Memory B cell (primary cell): Measurements from ENCODE around the gene THOP1.
A peak's percentile ranks its signal among the peaks of the same experiment; 100 is the strongest.
"Not testable (repeated sequence)": the region's sequence is repeated elsewhere in the genome, so short reads cannot be mapped to it uniquely, and the experiment has no call there.

Experiments
- ATAC-seq: fragments of 150-1000 bp; cut with Tn5 transposase; 2 replicates; pipeline ENCODE4 v1.10.0; 2021; ENCODE audit warnings: low read depth, mild to moderate bottlenecking, moderate library complexity
- DNase-seq, 2 donors: peaks; one replicate each; pipeline ENCODE4 v3.0.0; 2022; ENCODE audit warnings: low spot score in 2 of 2
- H3K27ac Mint-ChIP-seq: one replicate; pipeline ENCODE4 v1.8.0; 2022; ENCODE audit warnings: mild to moderate bottlenecking, moderate library complexity, mixed read lengths
- H3K27me3 Mint-ChIP-seq: one replicate; pipeline ENCODE4 v1.8.0; 2022; ENCODE audit warnings: mixed read lengths
- H3K36me3 Mint-ChIP-seq: one replicate; pipeline ENCODE4 v1.8.0; 2022; ENCODE audit warnings: mild to moderate bottlenecking, mixed read lengths
- H3K4me1 Mint-ChIP-seq: one replicate; pipeline ENCODE4 v1.8.0; 2022; ENCODE audit warnings: mixed read lengths
- H3K4me3 Mint-ChIP-seq: one replicate; pipeline ENCODE4 v1.8.0; 2022; ENCODE audit warnings: mild to moderate bottlenecking, moderate library complexity, mixed read lengths
- H3K9me3 Mint-ChIP-seq: one replicate; pipeline ENCODE4 v1.8.0; 2022; ENCODE audit warnings: mixed read lengths

The THOP1 gene

GRCh38 chr19:2782936-2783780 lies 2.1 kb upstream of the THOP1 start, which contains the start of gene SGTA:
TSS of gene SGTA (minus strand) at chr19:2783273. CDS start at chr19:2769068, 14,205 bp downstream.
- peak within 1 kb of the TSS; percentile 85 for H3K4me3 Mint-ChIP-seq
- peak within 1 kb of the TSS; percentile 88 for H3K27ac Mint-ChIP-seq
- peak; percentile 76 for ATAC-seq
- H3K36me3 Mint-ChIP-seq, result no peaks in the 10 kb centered on the region
- no peaks in the 10 kb centered on the region for H3K27me3 Mint-ChIP-seq
- DNase-seq, result peak; percentile 93 to 95
- no peaks in the 10 kb centered on the region for H3K9me3 Mint-ChIP-seq
- H3K4me1 Mint-ChIP-seq, result peaks cover 32% of the 10 kb centered on the region

GRCh38 chr19:2783781-2784145 lies 1.5 kb upstream of the THOP1 start:
- no peaks in the 10 kb centered on the region for H3K36me3 Mint-ChIP-seq
- H3K9me3 Mint-ChIP-seq, result no peaks in the 10 kb centered on the region
- no peaks in the 10 kb centered on the region for H3K27me3 Mint-ChIP-seq
- H3K27ac Mint-ChIP-seq, result peak overlapping the region; percentile 88
- H3K4me3 Mint-ChIP-seq, result peak overlapping the region; percentile 85
- ATAC-seq, result no peak
- DNase-seq, result no peak
- peaks cover 32% of the 10 kb centered on the region for H3K4me1 Mint-ChIP-seq

GRCh38 chr19:2787115-2787514 lies 1.8 kb downstream of the THOP1 start:
- peak overlapping the region; percentile 34 for H3K4me3 Mint-ChIP-seq
- no peak for ATAC-seq
- H3K9me3 Mint-ChIP-seq, result no peaks in the 10 kb centered on the region
- peaks cover 33% of the 10 kb centered on the region for H3K4me1 Mint-ChIP-seq
- DNase-seq, result no peak
- no peaks in the 10 kb centered on the region for H3K27me3 Mint-ChIP-seq
- H3K36me3 Mint-ChIP-seq, result peaks cover 3% of the 10 kb centered on the region
- H3K27ac Mint-ChIP-seq, result peak overlapping the region; percentile 60

- H3K27ac Mint-ChIP-seq, result peak overlapping the region; percentile 65
- no peak for DNase-seq
- no peaks in the 10 kb centered on the region for H3K27me3 Mint-ChIP-seq
- no peaks in the 10 kb centered on the region for H3K9me3 Mint-ChIP-seq
- H3K4me1 Mint-ChIP-seq, result peaks cover 29% of the 10 kb centered on the region
- no peak for ATAC-seq
- peaks cover 3% of the 10 kb centered on the region for H3K36me3 Mint-ChIP-seq
- H3K4me3 Mint-ChIP-seq, result peak overlapping the region; percentile 11
Measured at GRCh38 chr19:2788237-2788636, 2.9 kb downstream of the THOP1 start.

GRCh38 chr19:2790194-2790556 lies 4.9 kb downstream of the THOP1 start:
- Mint-ChIP-seq H3K9me3 (no peaks in the 10 kb centered on the region), H3K4me1 (peaks cover 26% of the 10 kb centered on the region), H3K36me3 (peaks cover 5% of the 10 kb centered on the region), H3K27me3 (no peaks in the 10 kb centered on the region), H3K4me3 (peak overlapping the region; percentile 30), H3K27ac (peak overlapping the region; percentile 94)
- no peak for ATAC-seq
- no peak for DNase-seq

GRCh38 chr19:2790557-2791271 lies 5.4 kb downstream of the THOP1 start:
- Mint-ChIP-seq H3K4me3 (no peak overlapping the region), H3K27ac (peak overlapping the region; percentile 94), H3K36me3 (peaks cover 7% of the 10 kb centered on the region), H3K4me1 (peaks cover 25% of the 10 kb centered on the region), H3K27me3 (no peaks in the 10 kb centered on the region), H3K9me3 (no peaks in the 10 kb centered on the region)
- DNase-seq, result no peak
- ATAC-seq, result no peak

- peak overlapping the region; percentile 62 for H3K27ac Mint-ChIP-seq
- ATAC-seq, result no peak
- no peaks in the 10 kb centered on the region for H3K27me3 Mint-ChIP-seq
- peaks cover 9% of the 10 kb centered on the region for H3K36me3 Mint-ChIP-seq
- H3K4me3 Mint-ChIP-seq, result no peak overlapping the region
- H3K9me3 Mint-ChIP-seq, result no peaks in the 10 kb centered on the region
- peaks cover 20% of the 10 kb centered on the region for H3K4me1 Mint-ChIP-seq
- DNase-seq, result no peak
Measured at GRCh38 chr19:2791440-2791839, 6.1 kb downstream of the THOP1 start.

GRCh38 chr19:2791876-2792275 lies 6.6 kb downstream of the THOP1 start:
- ATAC-seq, result no peak
- no peak overlapping the region for H3K4me3 Mint-ChIP-seq
- H3K4me1 Mint-ChIP-seq, result peaks cover 20% of the 10 kb centered on the region
- peaks cover 9% of the 10 kb centered on the region for H3K36me3 Mint-ChIP-seq
- DNase-seq, result no peak
- no peaks in the 10 kb centered on the region for H3K9me3 Mint-ChIP-seq
- no peaks in the 10 kb centered on the region for H3K27me3 Mint-ChIP-seq
- H3K27ac Mint-ChIP-seq, result no peak overlapping the region

- not testable (repeated sequence) for H3K4me3 Mint-ChIP-seq, H3K27me3 Mint-ChIP-seq, H3K9me3 Mint-ChIP-seq, ATAC-seq, H3K36me3 Mint-ChIP-seq, H3K27ac Mint-ChIP-seq, DNase-seq
- H3K4me1 Mint-ChIP-seq, result peaks cover 13% of the 10 kb centered on the region
Measured at GRCh38 chr19:2792666-2793065, 7.4 kb downstream of the THOP1 start.

GRCh38 chr19:2793126-2793525 lies 7.8 kb downstream of the THOP1 start:
- Mint-ChIP-seq H3K4me1 (peaks cover 10% of the 10 kb centered on the region), H3K9me3 (no peaks in the 10 kb centered on the region), H3K4me3 (no peak overlapping the region), H3K36me3 (peaks cover 9% of the 10 kb centered on the region), H3K27ac (no peak overlapping the region), H3K27me3 (no peaks in the 10 kb centered on the region)
- ATAC-seq (no peak), DNase-seq (no peak)

GRCh38 chr19:2793577-2793976 lies 8.3 kb downstream of the THOP1 start:
- Mint-ChIP-seq H3K27ac (no peak overlapping the region), H3K4me1 (peaks cover 10% of the 10 kb centered on the region), H3K36me3 (peaks cover 9% of the 10 kb centered on the region), H3K27me3 (no peaks in the 10 kb centered on the region), H3K4me3 (no peak overlapping the region), H3K9me3 (no peaks in the 10 kb centered on the region)
- DNase-seq (no peak), ATAC-seq (no peak)

- ATAC-seq (no peak), DNase-seq (no peak)
- Mint-ChIP-seq H3K27me3 (no peaks in the 10 kb centered on the region), H3K27ac (no peak overlapping the region), H3K4me3 (no peak overlapping the region), H3K36me3 (peaks cover 11% of the 10 kb centered on the region), H3K4me1 (no peaks in the 10 kb centered on the region), H3K9me3 (no peaks in the 10 kb centered on the region)
Measured at GRCh38 chr19:2795827-2796658, 10.7 kb downstream of the THOP1 start.

GRCh38 chr19:2796659-2797266 lies 11.5 kb downstream of the THOP1 start:
- Mint-ChIP-seq H3K9me3 (no peaks in the 10 kb centered on the region), H3K36me3 (peaks cover 12% of the 10 kb centered on the region), H3K27ac (no peak overlapping the region), H3K27me3 (no peaks in the 10 kb centered on the region), H3K4me3 (no peak overlapping the region), H3K4me1 (peaks cover under 1% of the 10 kb centered on the region)
- ATAC-seq, result no peak
- no peak for DNase-seq
